HUES64 (cell line): ENCODE data around the gene SEC24B.
A peak's percentile ranks its signal among the peaks of the same experiment; 100 is the strongest.

Source experiments
- H3K27ac ChIP-seq: 2 replicates; pipeline ENCODE4 v1.7.0; 2013; ENCODE audit warnings: low read depth, low read length, inconsistent platforms
- H3K27me3 ChIP-seq: 2 replicates; pipeline ENCODE4 v1.6.1; 2013; ENCODE audit warnings: mild to moderate bottlenecking, low read length; ENCODE audit not compliant: insufficient read depth
- H3K36me3 ChIP-seq: 2 replicates; pipeline ENCODE4 v1.6.1; 2013; ENCODE audit warnings: mild to moderate bottlenecking, low read length; ENCODE audit not compliant: insufficient read depth
- H3K4me1 ChIP-seq: 2 replicates; pipeline ENCODE4 v1.6.1; 2013; ENCODE audit warnings: mild to moderate bottlenecking, low read length, moderate library complexity; ENCODE audit not compliant: insufficient read depth
- H3K4me3 ChIP-seq: 2 replicates; pipeline ENCODE4 v1.5.1; 2013; ENCODE audit warnings: mild to moderate bottlenecking, low read length, moderate library complexity
- H3K9ac ChIP-seq: 2 replicates; pipeline ENCODE4 v1.6.1; 2013; ENCODE audit warnings: mild to moderate bottlenecking, low read depth, low read length
- H3K9me3 ChIP-seq: 2 replicates; pipeline ENCODE4 v1.6.1; 2013; ENCODE audit warnings: low read depth, low read length; ENCODE audit not compliant: insufficient read depth
- WGBS: fragments of 150-250, 120-280 bp; methylation state at CpG from one replicate; pipeline ENCODE4 v1.1.7; 2013; ENCODE audit warnings: missing lambda C conversion rate; 5-methylcytosine and 5-hydroxymethylcytosine counted together

SEC24B gene

GRCh38 chr4:109410226-109410625 is 23.4 kb upstream of the SEC24B start:
- Histone ChIP-seq H3K4me3 (no peak overlapping the region), H3K27ac (peak overlapping the region; percentile 58)
- WGBS, result 75% methylated on average over 9 of the region's 9 CpGs

GRCh38 chr4:109410776-109411175 is 22.8 kb upstream of the SEC24B start:
- 74% methylated on average over 3 of the region's 3 CpGs for WGBS
- Histone ChIP-seq H3K9ac (0 out of 2 replicates have a peak overlapping the region, but pooled peaks have one; percentile 5), H3K27me3 (no peaks in the 10 kb centered on the region), H3K36me3 (no peaks in the 10 kb centered on the region), H3K27ac (peak overlapping the region; percentile 14), H3K4me3 (no peak overlapping the region), H3K4me1 (peaks cover 53% of the 10 kb centered on the region), H3K9me3 (no peaks in the 10 kb centered on the region)

More at GRCh38 chr4:109410226-109410625, 23.4 kb upstream of the SEC24B start:
- H3K9me3 ChIP-seq, result no peaks in the 10 kb centered on the region
- H3K36me3 ChIP-seq, result no peaks in the 10 kb centered on the region
- H3K9ac ChIP-seq, result no peak overlapping the region
- H3K4me1 ChIP-seq, result peaks cover 51% of the 10 kb centered on the region
- H3K27me3 ChIP-seq, result no peaks in the 10 kb centered on the region

GRCh38 chr4:109411964-109412363 is 21.7 kb upstream of the SEC24B start:
- H3K36me3 ChIP-seq, result no peaks in the 10 kb centered on the region
- H3K27ac ChIP-seq, result no peak overlapping the region
- H3K27me3 ChIP-seq, result no peaks in the 10 kb centered on the region
- no peak overlapping the region for H3K4me3 ChIP-seq
- H3K9me3 ChIP-seq, result no peaks in the 10 kb centered on the region
- H3K9ac ChIP-seq, result no peak overlapping the region
- WGBS, result 74% methylated on average over 2 of the region's 2 CpGs
- peaks cover 50% of the 10 kb centered on the region for H3K4me1 ChIP-seq

GRCh38 chr4:109412776-109413175 is 20.8 kb upstream of the SEC24B start:
- no peak overlapping the region for H3K27ac ChIP-seq
- WGBS, result 82% methylated on average over 1 of the region's 1 CpG
- no peaks in the 10 kb centered on the region for H3K9me3 ChIP-seq
- no peaks in the 10 kb centered on the region for H3K36me3 ChIP-seq
- H3K9ac ChIP-seq, result no peak overlapping the region
- H3K27me3 ChIP-seq, result no peaks in the 10 kb centered on the region
- peaks cover 44% of the 10 kb centered on the region for H3K4me1 ChIP-seq
- no peak overlapping the region for H3K4me3 ChIP-seq

GRCh38 chr4:109414938-109415337 is 18.7 kb upstream of the SEC24B start:
- H3K36me3 ChIP-seq, result no peaks in the 10 kb centered on the region
- WGBS, result no CpG with 5 or more reads among the region's 1 CpG
- no peaks in the 10 kb centered on the region for H3K9me3 ChIP-seq
- no peak overlapping the region for H3K9ac ChIP-seq
- H3K4me3 ChIP-seq, result no peak overlapping the region
- H3K27me3 ChIP-seq, result no peaks in the 10 kb centered on the region
- H3K4me1 ChIP-seq, result peaks cover 49% of the 10 kb centered on the region
- peak overlapping the region; percentile 59; the same call in 1 of the 2 replicates for H3K27ac ChIP-seq

GRCh38 chr4:109418588-109418987 is 15.0 kb upstream of the SEC24B start:
- peaks cover 38% of the 10 kb centered on the region for H3K4me1 ChIP-seq
- H3K36me3 ChIP-seq, result no peaks in the 10 kb centered on the region
- peak overlapping the region; percentile 68; the same call in 1 of the 2 replicates for H3K27ac ChIP-seq
- WGBS, result no CpG with 5 or more reads among the region's 1 CpG
- H3K9me3 ChIP-seq, result no peaks in the 10 kb centered on the region
- H3K9ac ChIP-seq, result no peak overlapping the region
- no peak overlapping the region for H3K4me3 ChIP-seq
- no peaks in the 10 kb centered on the region for H3K27me3 ChIP-seq

- H3K4me1 ChIP-seq, result peaks cover 33% of the 10 kb centered on the region
- no peak overlapping the region for H3K9ac ChIP-seq
- H3K27me3 ChIP-seq, result no peaks in the 10 kb centered on the region
- WGBS, result 68% methylated on average over 2 of the region's 2 CpGs
- no peaks in the 10 kb centered on the region for H3K9me3 ChIP-seq
- peak overlapping the region; percentile 68 for H3K27ac ChIP-seq
- no peak overlapping the region; the same call in 1 of the 2 replicates for H3K4me3 ChIP-seq
- H3K36me3 ChIP-seq, result no peaks in the 10 kb centered on the region
Measured at GRCh38 chr4:109419679-109420078, 13.9 kb upstream of the SEC24B start.

GRCh38 chr4:109424093-109424841 is 9.3 kb upstream of the SEC24B start:
- Histone ChIP-seq H3K27me3 (no peaks in the 10 kb centered on the region), H3K9me3 (no peaks in the 10 kb centered on the region), H3K4me1 (peaks cover 14% of the 10 kb centered on the region), H3K36me3 (no peaks in the 10 kb centered on the region), H3K4me3 (no peak overlapping the region), H3K27ac (no peak overlapping the region), H3K9ac (no peak overlapping the region)
- WGBS, result 95% methylated on average over 19 of the region's 19 CpGs

- H3K27ac ChIP-seq, result no peak overlapping the region
- WGBS, result 97% methylated on average over 4 of the region's 4 CpGs
- H3K27me3 ChIP-seq, result no peaks in the 10 kb centered on the region
- H3K36me3 ChIP-seq, result no peaks in the 10 kb centered on the region; the same call in 1 of the 2 replicates
- peaks cover 4% of the 10 kb centered on the region; the same call in 1 of the 2 replicates for H3K4me1 ChIP-seq
- H3K9me3 ChIP-seq, result no peaks in the 10 kb centered on the region
- H3K9ac ChIP-seq, result no peak overlapping the region
- H3K4me3 ChIP-seq, result no peak overlapping the region
Measured at GRCh38 chr4:109425405-109425804, 8.2 kb upstream of the SEC24B start.

GRCh38 chr4:109429545-109429944 is 4.1 kb upstream of the SEC24B start:
- no peaks in the 10 kb centered on the region for H3K9me3 ChIP-seq
- WGBS, result 100% methylated on average over 1 of the region's 1 CpG
- no peak overlapping the region for H3K4me3 ChIP-seq
- peaks cover 12% of the 10 kb centered on the region; the same call in 1 of the 2 replicates for H3K4me1 ChIP-seq
- no peak overlapping the region for H3K9ac ChIP-seq
- H3K27me3 ChIP-seq, result no peaks in the 10 kb centered on the region
- H3K27ac ChIP-seq, result no peak overlapping the region
- no peaks in the 10 kb centered on the region; the same call in none of the 2 replicates for H3K36me3 ChIP-seq

- no peaks in the 10 kb centered on the region for H3K9me3 ChIP-seq
Measured at GRCh38 chr4:109432203-109432602, 1.4 kb upstream of the SEC24B start.

More at GRCh38 chr4:109432203-109432602, 1.4 kb upstream of the SEC24B start:
- no peaks in the 10 kb centered on the region for H3K27me3 ChIP-seq
- H3K4me3 ChIP-seq, result peak overlapping the region; percentile 66; the same call in 1 of the 2 replicates
- no peaks in the 10 kb centered on the region; the same call in none of the 2 replicates for H3K36me3 ChIP-seq
- 86% methylated on average over 1 of the region's 1 CpG for WGBS
- H3K9ac ChIP-seq, result peak overlapping the region; percentile 94; the same call in 1 of the 2 replicates
- H3K27ac ChIP-seq, result no peak overlapping the region
- H3K4me1 ChIP-seq, result peaks cover 32% of the 10 kb centered on the region
